IPS-15b (cell line): Measurements from ENCODE around the gene GRM2.
"Not testable (repeated sequence)": the region's sequence is repeated elsewhere in the genome, so short reads cannot be mapped to it uniquely, and the experiment has no call there.

Source experiments
- H3K27me3 ChIP-seq: one replicate; pipeline ENCODE4 v1.6.1; 2013; ENCODE audit warnings: low read length; ENCODE audit not compliant: control insufficient read depth, insufficient read depth
- H3K36me3 ChIP-seq: one replicate; pipeline ENCODE4 v1.6.1; 2013; ENCODE audit warnings: low read length; ENCODE audit not compliant: control insufficient read depth, insufficient read depth
- H3K4me1 ChIP-seq: one replicate; pipeline ENCODE4 v1.6.1; 2013; ENCODE audit warnings: mild to moderate bottlenecking, low read length; ENCODE audit not compliant: control insufficient read depth, insufficient read depth
- H3K4me3 ChIP-seq: one replicate; pipeline ENCODE4 v1.5.1; 2013; ENCODE audit warnings: low read depth, low read length
- H3K9ac ChIP-seq: one replicate; pipeline ENCODE4 v1.6.1; 2013; ENCODE audit warnings: low read depth, mild to moderate bottlenecking, low read length
- H3K9me3 ChIP-seq: one replicate; pipeline ENCODE4 v1.6.1; 2013; ENCODE audit warnings: mild to moderate bottlenecking, low read length; ENCODE audit not compliant: control insufficient read depth, insufficient read depth

The GRM2 gene

DNA sequence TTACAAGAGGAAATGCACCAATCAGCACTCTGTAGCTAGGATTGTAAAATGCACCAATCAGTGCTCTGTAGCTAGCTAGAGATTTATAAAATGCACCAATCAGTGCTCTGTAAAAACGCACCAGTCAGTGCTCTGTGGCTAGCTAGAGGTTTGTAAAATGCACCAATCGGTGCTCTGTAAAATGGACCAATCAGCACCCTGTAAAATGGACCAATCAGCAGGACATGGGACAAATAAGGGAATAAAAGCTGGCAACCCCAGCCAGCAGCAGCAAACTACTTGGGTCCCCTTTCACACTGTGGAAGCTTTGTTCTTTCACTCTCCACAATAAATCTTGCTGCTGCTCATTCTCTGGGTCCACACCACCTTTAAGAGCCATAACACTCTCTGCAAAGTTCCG, 35.5 kb downstream of the GRM2 start:
- H3K4me1 ChIP-seq, H3K4me3 ChIP-seq, H3K9ac ChIP-seq, H3K9me3 ChIP-seq, H3K27me3 ChIP-seq, H3K36me3 ChIP-seq: not testable (repeated sequence)

DNA sequence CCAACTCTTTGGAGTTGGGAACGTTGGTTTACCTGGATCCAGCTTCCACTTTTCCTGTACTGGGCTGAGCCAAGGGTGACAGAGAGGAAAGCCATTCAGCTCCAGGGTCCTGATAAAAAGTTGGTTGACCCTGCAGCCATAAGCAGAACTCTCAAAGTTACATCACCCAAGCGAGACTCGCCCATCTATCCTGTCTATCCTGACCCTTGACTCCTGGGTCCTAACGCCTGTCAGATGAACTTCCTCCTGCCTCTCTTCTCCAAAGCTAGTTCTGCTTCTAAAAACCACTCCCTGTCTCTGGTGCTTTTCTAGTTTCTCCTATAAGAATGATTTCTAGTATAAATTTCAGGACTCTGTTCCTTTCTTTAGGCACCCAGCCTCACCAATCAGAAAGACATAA, 36.1 kb downstream of the GRM2 start:
- H3K9ac ChIP-seq, H3K36me3 ChIP-seq, H3K4me1 ChIP-seq, H3K9me3 ChIP-seq, H3K27me3 ChIP-seq, H3K4me3 ChIP-seq: not testable (repeated sequence)

DNA sequence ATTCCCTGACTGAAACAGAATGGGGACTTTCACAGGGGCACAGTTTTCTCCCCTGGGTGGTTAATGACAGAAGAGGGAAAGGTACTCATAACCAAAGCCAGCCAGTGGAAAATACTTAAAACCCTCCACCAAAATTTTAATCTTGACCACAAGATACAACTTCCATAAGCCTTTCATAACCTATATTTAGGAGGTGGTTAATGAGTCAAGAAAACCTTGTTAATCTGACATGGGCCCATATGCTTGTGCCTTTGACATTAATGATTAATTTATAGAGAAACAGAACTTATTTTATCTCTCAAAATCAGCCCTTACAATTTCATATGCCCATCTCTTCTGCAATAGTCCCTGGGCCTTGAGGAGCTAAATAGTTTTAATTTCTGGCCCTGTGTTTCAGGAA, 41.0 kb downstream of the GRM2 start:
- Histone ChIP-seq H3K27me3 (no peaks in the 10 kb centered on the region), H3K9ac (no peak overlapping the region), H3K4me3 (no peak overlapping the region), H3K9me3 (no peaks in the 10 kb centered on the region), H3K36me3 (no peaks in the 10 kb centered on the region), H3K4me1 (peaks cover 6% of the 10 kb centered on the region)

DNA sequence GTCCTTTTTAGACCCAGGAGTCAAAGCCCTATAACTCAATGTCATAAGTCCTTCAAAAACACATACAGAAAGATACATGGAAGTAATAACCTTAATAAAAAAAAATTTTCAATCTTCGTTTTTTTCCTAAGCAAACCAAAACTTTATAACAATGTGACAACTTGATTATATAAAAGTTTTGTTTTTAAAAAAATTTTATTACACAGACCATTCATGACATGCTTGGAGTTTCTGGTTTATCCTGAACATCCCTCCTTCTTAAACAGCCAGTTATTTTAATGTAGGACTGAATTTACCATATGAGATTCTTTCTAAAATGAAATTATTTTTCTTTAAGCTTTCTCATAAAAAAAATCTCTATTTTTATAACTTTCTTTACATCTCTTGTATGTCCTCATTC, 41.5 kb downstream of the GRM2 start:
- H3K4me3 ChIP-seq = no peak overlapping the region
- H3K9me3 ChIP-seq = no peaks in the 10 kb centered on the region
- H3K4me1 ChIP-seq = peaks cover 10% of the 10 kb centered on the region
- H3K36me3 ChIP-seq = no peaks in the 10 kb centered on the region
- no peak overlapping the region for H3K9ac ChIP-seq
- H3K27me3 ChIP-seq = no peaks in the 10 kb centered on the region

DNA sequence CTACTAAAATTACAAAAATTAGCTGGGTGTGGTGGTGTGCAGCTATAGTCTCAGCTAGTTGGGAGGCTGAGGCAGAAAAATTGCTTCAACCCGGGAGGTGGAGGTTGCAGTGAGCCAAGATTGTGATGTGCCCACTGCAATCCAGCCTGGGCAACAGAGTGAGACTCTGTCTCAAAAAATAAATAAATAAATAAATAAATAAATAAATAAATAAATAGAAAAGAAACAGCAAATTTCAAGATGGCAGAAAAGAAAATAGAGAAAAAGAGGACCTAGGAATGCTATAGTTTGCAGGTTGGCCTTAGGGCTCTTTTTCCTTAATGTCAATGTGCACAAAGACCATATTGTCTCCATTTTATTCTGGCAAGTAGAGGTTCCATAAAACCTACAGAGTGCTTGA, 44.0 kb downstream of the GRM2 start:
- Histone ChIP-seq H3K27me3 (no peaks in the 10 kb centered on the region), H3K4me3 (no peak overlapping the region), H3K9ac (no peak overlapping the region), H3K36me3 (no peaks in the 10 kb centered on the region), H3K4me1 (peaks cover 15% of the 10 kb centered on the region), H3K9me3 (no peaks in the 10 kb centered on the region)

DNA sequence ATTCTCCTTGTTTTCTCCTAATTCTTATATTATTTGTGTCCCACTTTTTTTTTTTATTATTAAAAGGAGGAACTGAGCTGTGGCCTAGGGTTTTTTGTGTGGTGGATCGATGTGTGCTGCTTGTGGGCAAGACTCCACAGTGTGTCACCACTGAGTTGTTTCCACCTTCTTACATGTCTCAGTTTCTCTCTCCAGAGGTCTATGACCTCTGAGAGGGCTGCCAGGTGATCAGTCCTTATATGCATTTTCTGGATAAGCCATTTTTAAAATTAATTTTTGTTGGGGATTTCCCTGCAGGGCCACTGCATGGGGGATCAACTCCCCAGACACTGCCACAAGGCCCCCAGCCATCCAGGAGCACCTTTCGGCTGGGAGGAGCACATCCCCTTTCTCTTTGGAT, 44.4 kb downstream of the GRM2 start:
- Histone ChIP-seq H3K36me3 (no peaks in the 10 kb centered on the region), H3K9ac (no peak overlapping the region), H3K9me3 (no peaks in the 10 kb centered on the region), H3K4me3 (no peak overlapping the region), H3K4me1 (peaks cover 15% of the 10 kb centered on the region), H3K27me3 (no peaks in the 10 kb centered on the region)

DNA sequence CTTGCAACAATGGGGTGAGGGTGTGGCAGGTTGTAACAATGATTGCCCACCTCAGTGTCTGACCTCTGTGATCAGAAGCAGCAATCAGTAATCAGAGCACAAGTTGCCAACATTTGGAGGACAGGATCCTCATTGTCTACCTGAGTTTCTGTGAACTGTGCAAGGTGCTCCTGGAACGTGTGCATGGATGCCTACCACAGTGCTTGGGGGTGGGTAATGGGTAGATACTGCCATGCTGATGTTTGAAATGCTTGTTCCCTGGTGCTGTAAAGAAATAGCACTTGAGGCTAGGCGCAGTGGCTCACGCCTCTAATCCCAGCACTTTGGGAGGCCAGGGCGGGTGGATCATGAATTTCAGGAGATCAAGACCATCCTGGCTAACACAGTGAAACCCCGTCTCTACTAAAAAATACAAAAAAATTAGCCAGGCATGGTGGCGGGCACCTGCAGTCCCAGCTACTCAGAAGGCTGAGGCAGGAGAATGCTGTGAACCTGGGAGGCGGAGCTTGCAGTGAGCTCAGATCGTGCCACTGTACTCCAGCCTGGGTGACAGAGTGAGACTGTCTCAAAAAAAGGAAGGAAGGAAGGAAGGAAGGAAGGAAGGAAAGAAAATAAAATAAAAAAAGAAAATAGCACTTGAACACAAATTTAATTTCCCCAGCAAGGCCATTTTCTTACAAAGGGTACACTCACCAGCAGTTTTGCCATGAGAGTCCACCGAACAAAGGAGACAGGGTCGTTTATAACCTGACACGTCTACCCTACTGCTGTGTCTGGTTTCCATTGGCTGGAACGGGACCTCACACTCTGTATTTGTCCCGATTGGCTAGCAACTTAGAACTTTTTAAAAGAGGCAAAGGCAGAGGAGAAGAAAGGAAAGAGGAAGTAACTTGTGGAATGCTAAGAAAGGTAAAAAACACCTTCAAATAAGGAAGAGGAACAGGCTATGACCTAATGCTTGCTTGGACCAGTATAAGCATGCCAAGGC, 47.2 kb downstream of the GRM2 start:
- peak overlapping the region; percentile 19 for H3K4me3 ChIP-seq
- not testable (repeated sequence) for H3K27me3 ChIP-seq, H3K36me3 ChIP-seq, H3K9ac ChIP-seq, H3K9me3 ChIP-seq
- H3K4me1 ChIP-seq = peaks cover 15% of the 10 kb centered on the region

DNA sequence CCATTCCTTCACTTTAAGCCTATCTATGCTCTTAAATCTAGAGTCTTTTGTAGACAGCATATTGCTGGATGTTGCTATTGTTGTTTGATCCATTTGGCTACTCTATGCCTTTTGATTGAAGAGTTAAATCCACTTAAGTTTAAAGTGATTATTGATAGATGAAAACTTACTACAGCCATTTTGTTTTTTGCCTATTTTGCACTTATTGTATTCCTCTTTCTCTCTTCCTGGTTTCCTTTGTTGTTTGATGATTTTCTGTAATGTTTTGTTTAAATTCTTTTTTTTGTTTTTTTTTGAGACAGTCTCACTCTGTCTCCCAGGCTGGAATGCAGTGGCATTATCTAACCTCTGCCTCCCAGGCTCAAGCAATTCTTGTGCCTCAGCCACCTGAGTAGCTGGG, 52.3 kb downstream of the GRM2 start:
- no peaks in the 10 kb centered on the region for H3K4me1 ChIP-seq
- no peak overlapping the region for H3K9ac ChIP-seq
- no peaks in the 10 kb centered on the region for H3K27me3 ChIP-seq
- H3K9me3 ChIP-seq = peaks cover 3% of the 10 kb centered on the region
- no peaks in the 10 kb centered on the region for H3K36me3 ChIP-seq
- no peak overlapping the region for H3K4me3 ChIP-seq
